Retinal pigment epithelial cell (primary cell): Measurements from ENCODE around the gene JSRP1.
"Not testable (repeated sequence)": the region's sequence is repeated elsewhere in the genome, so short reads cannot be mapped to it uniquely, and the experiment has no call there.

ENCODE experiments used
- DNase-seq: peaks from one replicate; pipeline ENCODE4 v3.0.0-alpha.2; 2010; ENCODE audit warnings: low read depth
- H3K4me3 ChIP-seq: 2 replicates; pipeline ENCODE4 v1.5.1; 2011; ENCODE audit warnings: mild to moderate bottlenecking, low read length, control low read depth, moderate library complexity
- TF ChIP-seq, protein P1 (sequence below): conservative IDR thresholded peaks from 2 replicates; pipeline ENCODE4 v1.5.1; 2011; ENCODE audit warnings: low read depth, low read length, control low read depth, inconsistent platforms

The JSRP1 gene

DNA sequence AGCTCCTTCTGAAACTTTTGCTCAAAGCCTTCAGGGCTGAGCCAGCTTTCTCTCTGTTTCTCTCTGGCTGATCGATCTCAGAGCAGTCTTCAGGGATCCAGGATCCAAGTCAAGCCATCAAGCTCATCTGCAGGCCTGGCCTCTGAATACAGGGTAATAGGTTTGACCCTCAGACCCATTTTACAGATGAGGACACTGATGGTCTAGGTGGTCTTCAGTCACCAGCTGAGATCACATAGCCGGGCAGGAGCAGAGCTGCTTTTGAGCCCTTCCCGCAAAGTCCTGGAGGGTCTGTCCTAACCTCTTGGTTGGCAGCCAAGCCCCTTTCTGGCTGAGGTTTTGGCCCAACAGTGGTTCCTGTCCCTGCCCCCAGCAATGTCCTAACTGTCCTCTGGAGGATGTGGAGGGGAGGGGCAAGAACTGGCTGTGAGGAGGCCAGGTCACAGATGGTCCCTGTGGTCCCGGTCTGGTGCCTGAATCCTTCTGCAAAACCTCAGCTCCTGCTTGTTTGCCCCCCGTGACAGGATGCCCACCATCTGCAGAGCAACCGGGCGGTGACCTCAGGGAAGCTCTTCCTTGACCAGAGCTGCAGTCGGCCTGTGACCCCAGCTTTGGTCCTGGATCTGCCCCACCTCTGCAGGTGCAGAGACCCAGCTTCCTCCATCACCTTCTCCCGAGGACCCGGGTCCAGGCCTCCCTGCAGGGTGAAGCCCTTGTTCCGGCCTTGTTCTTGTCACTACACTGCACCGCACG is 31.5 kb upstream of the JSRP1 start:
- no peak for DNase-seq
- TF ChIP-seq, protein P1, sequence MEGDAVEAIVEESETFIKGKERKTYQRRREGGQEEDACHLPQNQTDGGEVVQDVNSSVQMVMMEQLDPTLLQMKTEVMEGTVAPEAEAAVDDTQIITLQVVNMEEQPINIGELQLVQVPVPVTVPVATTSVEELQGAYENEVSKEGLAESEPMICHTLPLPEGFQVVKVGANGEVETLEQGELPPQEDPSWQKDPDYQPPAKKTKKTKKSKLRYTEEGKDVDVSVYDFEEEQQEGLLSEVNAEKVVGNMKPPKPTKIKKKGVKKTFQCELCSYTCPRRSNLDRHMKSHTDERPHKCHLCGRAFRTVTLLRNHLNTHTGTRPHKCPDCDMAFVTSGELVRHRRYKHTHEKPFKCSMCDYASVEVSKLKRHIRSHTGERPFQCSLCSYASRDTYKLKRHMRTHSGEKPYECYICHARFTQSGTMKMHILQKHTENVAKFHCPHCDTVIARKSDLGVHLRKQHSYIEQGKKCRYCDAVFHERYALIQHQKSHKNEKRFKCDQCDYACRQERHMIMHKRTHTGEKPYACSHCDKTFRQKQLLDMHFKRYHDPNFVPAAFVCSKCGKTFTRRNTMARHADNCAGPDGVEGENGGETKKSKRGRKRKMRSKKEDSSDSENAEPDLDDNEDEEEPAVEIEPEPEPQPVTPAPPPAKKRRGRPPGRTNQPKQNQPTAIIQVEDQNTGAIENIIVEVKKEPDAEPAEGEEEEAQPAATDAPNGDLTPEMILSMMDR = no peak
- H3K4me3 ChIP-seq = no peak overlapping the region

DNA sequence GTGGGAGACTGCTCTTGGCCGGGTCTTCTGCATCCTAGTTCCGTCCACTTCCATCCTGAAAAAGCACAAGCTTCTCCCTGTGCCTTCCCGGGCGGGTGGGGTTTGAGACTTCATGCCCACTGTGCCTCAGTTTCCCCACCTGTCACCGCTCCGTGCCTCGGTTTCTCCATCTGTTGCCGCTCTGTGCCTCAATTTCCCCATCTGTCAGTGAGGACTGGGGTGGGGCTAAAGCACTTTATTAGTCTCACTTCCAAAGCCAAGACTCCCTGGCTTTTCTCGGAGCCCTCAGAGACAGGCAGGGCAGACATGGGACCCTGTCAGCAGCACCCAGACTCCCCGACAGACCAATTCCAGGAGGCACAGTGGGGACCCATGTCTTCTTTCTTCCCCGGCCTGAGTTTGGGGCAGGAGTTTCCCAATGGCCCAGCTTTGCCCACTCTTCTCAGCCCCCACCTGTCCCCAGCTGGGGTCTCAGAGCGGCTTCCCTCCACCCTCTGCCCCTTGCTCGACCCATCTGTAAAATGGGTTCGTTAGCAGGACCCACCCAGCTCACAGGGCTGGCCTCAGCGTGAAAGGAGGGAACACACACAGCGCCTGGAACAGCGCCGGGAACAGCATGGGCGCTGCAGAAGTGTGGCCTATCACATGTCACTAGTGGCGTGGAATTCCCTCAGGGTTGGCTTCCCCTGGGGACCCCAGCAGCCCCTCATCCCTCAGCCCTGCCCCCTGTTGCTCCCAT is 30.4 kb upstream of the JSRP1 start:
- TF ChIP-seq, protein P1 = no peak
- no peak for DNase-seq
- no peak overlapping the region for H3K4me3 ChIP-seq

DNA sequence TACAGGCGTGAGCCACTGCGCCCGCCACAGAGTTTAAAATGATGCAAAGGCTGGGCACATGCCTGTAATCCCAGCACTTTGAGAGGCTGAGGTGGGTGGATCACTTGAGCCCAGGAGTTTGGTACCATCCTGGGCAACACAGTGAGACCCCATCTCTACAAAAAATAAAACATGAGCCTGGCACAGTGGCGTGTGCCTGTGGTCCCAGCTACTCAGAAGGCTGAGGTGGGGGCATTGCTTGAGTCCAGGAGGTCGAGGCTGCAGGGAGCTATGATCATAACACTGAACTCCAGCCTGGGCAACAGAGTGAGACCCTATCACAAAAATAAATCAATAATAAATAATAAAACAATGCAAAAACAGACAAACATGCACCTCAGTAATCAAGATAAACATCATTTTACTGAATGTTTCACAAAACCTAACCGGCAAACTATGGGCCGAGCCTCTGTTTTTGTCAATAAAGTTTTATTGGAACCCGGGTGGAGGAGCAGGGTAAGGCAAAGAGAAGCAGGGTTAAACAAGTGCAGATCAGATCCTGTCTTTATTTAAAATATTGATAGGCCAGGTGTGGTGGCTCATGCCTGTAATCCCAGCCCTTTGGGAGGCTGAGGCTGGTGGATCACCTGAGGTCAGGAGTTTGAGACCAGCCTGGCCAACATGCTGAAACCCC is 27.8 kb upstream of the JSRP1 start:
- no peak for DNase-seq

DNA sequence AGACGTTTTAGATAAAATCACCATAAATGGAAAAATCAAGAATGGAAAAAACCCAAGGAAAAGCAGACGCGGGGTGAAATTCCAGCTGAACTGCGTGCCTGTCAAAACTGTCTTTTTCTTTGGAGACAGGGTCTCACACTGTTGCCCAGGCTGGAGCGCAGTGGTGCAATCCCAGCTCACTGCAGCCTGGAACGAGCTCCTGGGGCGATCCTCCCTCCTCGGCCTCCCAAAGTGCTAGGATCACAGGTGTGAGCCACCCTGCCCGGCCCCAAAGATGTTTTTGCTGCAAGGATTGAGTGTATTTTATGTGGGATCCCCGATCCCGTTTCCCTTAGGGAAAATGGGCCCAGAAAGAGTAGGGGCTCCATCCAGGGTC is 26.6 kb upstream of the JSRP1 start:
- no peak for DNase-seq
- no peak overlapping the region for H3K4me3 ChIP-seq
- TF ChIP-seq, protein P1 = no peak

More for the DNA sequence above, 27.8 kb upstream of the JSRP1 start:
- TF ChIP-seq, protein P1 = no peak
- H3K4me3 ChIP-seq = no peak overlapping the region

DNA sequence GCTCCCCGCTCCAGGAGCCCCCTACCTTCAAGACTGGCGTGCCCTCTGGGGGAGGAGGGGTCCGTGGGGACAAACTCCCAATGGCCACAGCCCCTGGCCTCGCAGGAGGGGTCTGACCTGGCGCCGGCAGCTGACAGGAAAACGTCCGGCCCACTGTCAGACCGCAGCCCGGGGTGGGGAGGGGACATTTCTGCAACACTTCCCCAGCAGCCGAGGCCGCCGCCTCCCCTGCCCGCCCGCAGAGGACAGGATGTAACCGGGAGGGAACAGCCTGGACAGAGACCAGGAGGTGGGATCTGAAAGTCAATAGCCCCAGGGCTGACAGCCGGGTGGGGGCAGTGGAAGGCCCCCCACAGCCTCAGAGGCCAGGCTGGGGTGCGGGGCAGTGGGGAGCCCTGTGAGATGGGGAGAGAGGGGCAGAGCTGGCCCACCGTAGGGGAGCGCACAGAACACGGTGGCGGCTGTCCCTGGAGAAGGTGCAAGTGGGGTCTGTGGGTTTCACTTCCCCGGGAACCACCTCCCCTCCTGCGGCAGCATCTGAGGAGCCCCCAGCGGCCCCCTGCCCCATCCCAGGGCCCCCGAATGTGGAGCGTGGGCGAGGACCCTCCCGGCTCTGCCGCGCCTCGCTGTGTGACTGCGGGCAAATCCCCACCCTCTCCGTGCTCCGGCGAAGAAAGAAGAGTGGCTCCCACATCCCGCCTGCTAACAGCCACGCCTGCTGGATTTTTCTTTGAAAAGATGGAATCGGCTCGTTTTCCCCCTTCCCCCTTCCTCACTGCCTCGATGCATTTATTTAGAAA is 26.0 kb upstream of the JSRP1 start, which contains the start of gene PEAK3:
TSS of gene PEAK3 (minus strand) at position 114 of the 800 bp plus-strand sequence. CDS start 1,244 bp downstream, outside the sequence.
- no peak for DNase-seq
- TF ChIP-seq, protein P1 = no peak
- no peak within 1 kb of the TSS for H3K4me3 ChIP-seq

DNA sequence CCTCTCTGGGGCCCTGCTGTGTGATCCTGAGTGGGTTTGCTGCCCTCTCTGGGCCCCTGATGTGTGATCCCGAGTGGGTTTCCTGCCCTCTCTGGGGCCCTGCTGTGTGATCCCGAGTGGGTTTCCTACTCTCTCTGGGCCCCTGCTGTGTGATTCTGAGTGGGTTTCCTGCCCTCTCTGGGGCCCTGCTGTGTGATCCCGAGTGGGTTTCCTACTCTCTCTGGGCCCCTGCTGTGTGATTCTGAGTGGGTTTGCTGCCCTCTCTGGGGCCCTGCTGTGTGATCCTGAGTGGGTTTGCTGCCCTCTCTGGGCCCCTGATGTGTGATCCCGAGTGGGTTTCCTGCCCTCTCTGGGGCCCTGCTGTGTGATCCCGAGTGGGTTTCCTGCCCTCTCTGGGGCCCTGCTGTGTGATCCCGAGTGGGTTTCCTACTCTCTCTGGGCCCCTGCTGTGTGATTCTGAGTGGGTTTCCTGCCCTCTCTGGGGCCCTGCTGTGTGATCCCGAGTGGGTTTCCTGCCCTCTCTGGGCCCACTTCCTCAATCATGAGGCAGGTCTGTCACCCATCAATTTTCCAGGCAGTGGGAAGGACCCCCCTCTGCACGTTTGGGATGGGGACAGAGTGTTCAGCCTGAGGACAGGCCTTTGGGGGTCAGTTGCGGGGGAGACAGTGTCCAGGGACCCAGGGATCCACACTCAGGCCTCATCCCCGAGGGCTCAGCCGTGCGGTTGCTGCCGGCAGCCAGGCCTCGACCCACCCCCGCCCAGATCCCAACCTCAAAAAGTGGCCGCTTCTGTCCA is 25.2 kb upstream of the JSRP1 start:
- DNase-seq, H3K4me3 ChIP-seq: not testable (repeated sequence)
